Kasumi-1 (cell line): ENCODE results near the gene MAMDC2.

ENCODE experiments used
- DNase-seq, 2 experiments: peaks; one replicate each; lab custom pipeline; 2025; lab: John Stamatoyannopoulos, UW

The MAMDC2 gene

GRCh38 chr9:70262366-70262765 lies 218.7 kb downstream of the MAMDC2 start:
- DNase-seq = no peak

GRCh38 chr9:70262948-70263347 lies 219.3 kb downstream of the MAMDC2 start:
- DNase-seq = no peak

- no peak for DNase-seq
Measured at GRCh38 chr9:70263421-70263820, 219.8 kb downstream of the MAMDC2 start.
